ENCODE data around the gene SLC5A10.
A peak's percentile ranks its signal among the peaks of the same experiment; 100 is the strongest.
"Not testable (repeated sequence)": the region's sequence is repeated elsewhere in the genome, so short reads cannot be mapped to it uniquely, and the experiment has no call there.

Gene SLC5A10

GRCh38 chr17:19062009-19062717, 110.2 kb downstream of the SLC5A10 start:
- DNase-seq (ENCODE audit: low read depth in 1 of 2, low spot score in 1 of 2); H3K27me3 ChIP-seq (ENCODE audit: insufficient read depth, poor library complexity, severe bottlenecking); H3K27ac ChIP-seq (replicated peaks); H3K4me3 ChIP-seq (replicated peaks; ENCODE audit: insufficient read depth, low read length): not testable (repeated sequence)

DNA sequence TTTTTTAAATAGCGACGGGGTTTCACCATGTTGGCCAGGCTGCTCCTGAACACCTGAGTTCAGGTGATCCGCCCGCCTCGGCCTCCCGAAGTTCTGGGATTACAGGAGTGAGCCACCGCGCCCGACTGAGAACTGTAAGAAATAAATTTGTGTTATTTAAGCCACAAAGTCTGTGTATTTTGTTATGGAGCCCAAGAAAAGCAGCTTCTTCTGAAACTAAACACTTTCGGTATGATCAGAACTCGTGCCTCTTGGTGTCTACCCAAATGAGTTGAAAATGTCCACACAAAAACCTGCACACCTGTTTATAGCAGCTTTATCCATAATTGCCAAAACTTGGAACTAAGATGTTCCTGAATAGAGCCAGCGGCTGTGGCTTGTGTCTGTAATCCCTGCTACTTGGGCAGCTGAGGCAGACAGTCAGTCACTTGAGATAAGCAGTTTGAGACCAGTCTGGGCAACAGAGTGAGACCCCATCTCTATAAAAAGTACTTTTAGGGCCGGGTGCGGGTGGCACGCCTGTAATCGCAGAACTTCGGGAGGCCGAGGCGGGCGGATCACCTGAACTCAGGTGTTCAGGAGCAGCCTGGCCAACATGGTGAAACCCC, 110.9 kb downstream of the SLC5A10 start:
- H3K27me3 ChIP-seq (ENCODE audit: insufficient read depth, poor library complexity, severe bottlenecking); H3K27ac ChIP-seq (replicated peaks); H3K4me3 ChIP-seq (replicated peaks; ENCODE audit: insufficient read depth, low read length); DNase-seq (ENCODE audit: low read depth in 1 of 2, low spot score in 1 of 2): not testable (repeated sequence)

GRCh38 chr17:19063326-19063956, 111.5 kb downstream of the SLC5A10 start:
- not testable (repeated sequence) for H3K4me3 ChIP-seq (replicated peaks; ENCODE audit: insufficient read depth, low read length); H3K27me3 ChIP-seq (ENCODE audit: insufficient read depth, poor library complexity, severe bottlenecking)
- peak overlapping the region; percentile 5 for H3K27ac ChIP-seq (replicated peaks)
- DNase-seq (ENCODE audit: low read depth in 1 of 2, low spot score in 1 of 2): peak in 1 of 2 experiments; percentile 90
- TF ChIP-seq POLR2AphosphoS5 (IDR thresholded peaks at IDR 0.05; ENCODE audit: low read depth): peak; percentile 86

- not testable (repeated sequence) for H3K4me3 ChIP-seq (replicated peaks; ENCODE audit: insufficient read depth, low read length); H3K27ac ChIP-seq (replicated peaks); DNase-seq (ENCODE audit: low read depth in 1 of 2, low spot score in 1 of 2); H3K27me3 ChIP-seq (ENCODE audit: insufficient read depth, poor library complexity, severe bottlenecking)
Observed at GRCh38 chr17:19064378-19064777, 112.4 kb downstream of the SLC5A10 start.

GRCh38 chr17:19070318-19071168, 118.6 kb downstream of the SLC5A10 start:
- not testable (repeated sequence) for H3K27me3 ChIP-seq (ENCODE audit: insufficient read depth, poor library complexity, severe bottlenecking); H3K27ac ChIP-seq (replicated peaks); DNase-seq (ENCODE audit: low read depth in 1 of 2, low spot score in 1 of 2); H3K4me3 ChIP-seq (replicated peaks; ENCODE audit: insufficient read depth, low read length)
